ENCODE data around the gene NUP210. TPM values are rescaled to one million over a fixed set of nuclear protein-coding genes. Genes with fewer than 3 reads are reported as not detected.
A peak's percentile ranks its signal among the peaks of the same experiment; 100 is the strongest.

The NUP210 gene
- total RNA-seq, 2 donors from 2014 or later = 2.2 to 2.5 TPM

DNA sequence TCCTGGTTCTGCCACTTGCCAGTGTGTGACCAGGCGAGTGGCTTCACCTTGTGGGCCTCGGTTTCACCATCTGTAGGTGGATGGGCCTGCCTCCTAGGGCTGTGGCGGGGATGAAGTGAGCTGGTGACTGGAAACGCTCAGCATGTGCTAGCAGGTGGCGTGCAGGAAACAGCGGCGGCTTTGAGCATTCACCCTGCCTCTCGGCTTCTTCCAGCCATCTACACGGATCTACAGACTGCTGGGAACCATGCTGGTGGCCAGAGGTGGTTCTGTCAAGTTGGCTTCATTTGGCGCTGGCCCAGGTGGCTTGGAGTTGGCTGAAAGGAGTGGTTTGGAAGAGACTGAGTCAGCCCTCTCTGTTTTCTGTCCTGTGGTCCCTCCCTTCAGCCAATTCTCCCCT is 106.3 kb downstream of the NUP210 start:
- no peak for DNase-seq (ENCODE audit: low spot score)
- intact Hi-C loops (cut with DNase I) = no loop called here

DNA sequence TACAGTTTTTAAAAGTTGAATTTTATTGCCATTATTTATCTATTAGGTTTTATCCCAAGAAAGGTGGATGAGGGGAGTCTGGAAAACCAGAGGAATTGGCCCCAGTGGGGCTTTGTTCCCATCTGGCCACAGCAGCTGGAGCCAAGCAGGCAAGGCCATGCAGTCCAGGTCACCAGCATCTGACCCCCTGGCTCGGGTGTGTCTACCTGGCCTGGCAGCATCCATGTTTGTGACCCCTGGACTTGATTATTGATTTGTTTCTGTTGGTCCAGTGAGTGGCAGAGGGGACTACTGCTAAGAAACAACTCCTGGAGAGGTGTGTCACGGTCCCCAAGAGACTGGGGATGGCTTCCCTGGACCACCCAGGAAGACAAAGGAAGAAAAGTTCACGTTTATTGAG is 111.1 kb downstream of the NUP210 start:
- DNase-seq (ENCODE audit: low spot score) = no peak
- intact Hi-C loops (cut with DNase I) = no loop called here

- DNase-seq (ENCODE audit: low spot score) = peak; percentile 70
- intact Hi-C loops (cut with DNase I) = no loop called here
Measured at GRCh38 chr3:13308380-13308801, 111.7 kb downstream of the NUP210 start.

- peak; percentile 72 for DNase-seq (ENCODE audit: low spot score)
- intact Hi-C loops (cut with DNase I) = no loop called here
Measured at GRCh38 chr3:13307041-13307440, 113.1 kb downstream of the NUP210 start.

GRCh38 chr3:13305623-13306022 is 114.5 kb downstream of the NUP210 start:
- intact Hi-C loops (cut with DNase I) = no loop called here
- peak; percentile 71 for DNase-seq (ENCODE audit: low spot score)

DNA sequence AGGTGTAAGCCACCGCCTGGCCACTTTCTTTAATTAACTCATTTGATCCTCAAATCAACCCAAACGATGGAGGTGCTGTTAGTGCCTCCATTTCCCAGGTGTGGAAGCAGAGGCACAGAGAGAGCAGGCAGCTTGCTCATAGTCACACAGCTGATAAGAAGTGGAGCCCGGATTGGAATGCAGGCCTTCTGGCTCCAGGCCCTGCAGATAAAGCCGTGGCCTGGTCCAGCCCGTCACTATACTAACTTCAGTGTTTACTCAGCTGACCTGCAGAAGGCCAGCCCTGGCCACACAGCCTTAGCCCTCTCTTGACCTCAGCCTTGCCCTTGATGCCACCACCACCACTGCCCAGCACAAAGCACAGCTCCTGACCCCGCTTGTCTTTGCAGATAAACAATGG is 116.7 kb downstream of the NUP210 start:
- peak; percentile 49 for DNase-seq (ENCODE audit: low spot score)
- intact Hi-C loops (cut with DNase I) = no loop called here

DNA sequence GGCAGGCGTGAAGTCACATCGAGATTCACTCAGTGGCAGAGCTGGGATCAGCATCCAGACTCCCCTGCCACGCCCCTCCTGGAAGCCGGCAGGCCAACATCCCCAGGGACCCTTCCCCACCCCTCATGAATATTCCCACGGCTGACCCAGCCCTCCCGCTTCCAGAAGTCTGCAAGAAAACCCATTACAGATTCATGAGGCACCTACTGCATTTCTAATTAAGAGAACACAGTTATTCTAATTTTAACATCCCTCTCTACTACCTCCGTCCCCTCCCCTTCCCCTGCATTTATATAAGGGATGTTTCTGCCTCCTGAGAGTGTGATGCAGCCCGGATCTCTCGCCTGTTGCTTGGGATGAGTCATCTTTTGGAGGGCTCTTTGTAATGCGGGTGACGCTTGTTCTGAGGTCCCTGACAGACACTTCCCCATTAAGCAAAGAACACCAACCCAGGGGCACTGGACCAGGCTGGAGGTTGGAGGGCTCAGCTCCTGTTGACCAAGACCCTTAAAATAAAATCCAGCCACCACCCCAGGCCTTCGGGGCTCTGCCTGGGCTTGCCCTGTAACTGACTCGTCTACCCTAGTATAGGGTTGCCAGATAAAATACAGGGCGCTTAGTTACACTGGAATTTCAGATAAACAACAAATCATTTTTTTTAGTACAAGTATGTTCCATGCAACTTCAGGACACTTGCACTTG is 118.7 kb downstream of the NUP210 start:
- DNase-seq (ENCODE audit: low spot score) = peak; percentile 73
- intact Hi-C loops (cut with DNase I) = no loop called here

GRCh38 chr3:13300546-13301285 is 119.4 kb downstream of the NUP210 start:
- peak; percentile 10 for DNase-seq (ENCODE audit: low spot score)
- intact Hi-C loops (cut with DNase I) = no loop called here

GRCh38 chr3:13299531-13300155 is 120.5 kb downstream of the NUP210 start:
- DNase-seq (ENCODE audit: low spot score) = peak; percentile 68
- intact Hi-C loops (cut with DNase I) = no loop called here

DNA sequence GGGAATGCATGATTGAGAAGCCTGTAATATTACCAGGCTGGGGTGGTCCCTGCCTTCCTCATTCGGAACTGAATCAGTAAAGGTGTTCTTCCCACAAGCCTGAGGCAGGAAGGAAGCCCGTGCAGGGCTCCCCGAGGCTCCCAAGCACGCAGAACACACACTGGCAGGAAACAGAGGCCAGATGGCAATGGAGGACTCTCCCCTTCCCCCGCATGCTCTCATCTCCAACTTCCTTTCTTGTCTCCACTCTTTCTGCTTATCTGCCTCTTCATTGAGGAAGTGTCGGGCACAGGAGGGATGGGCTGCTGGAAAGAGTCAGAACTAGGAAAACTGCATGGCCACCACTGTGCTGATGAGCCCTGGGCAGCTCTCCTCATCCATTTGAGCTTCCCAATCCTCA is 123.5 kb downstream of the NUP210 start:
- intact Hi-C loops (cut with DNase I) = no loop called here
- peak; percentile 13 for DNase-seq (ENCODE audit: low spot score)

DNA sequence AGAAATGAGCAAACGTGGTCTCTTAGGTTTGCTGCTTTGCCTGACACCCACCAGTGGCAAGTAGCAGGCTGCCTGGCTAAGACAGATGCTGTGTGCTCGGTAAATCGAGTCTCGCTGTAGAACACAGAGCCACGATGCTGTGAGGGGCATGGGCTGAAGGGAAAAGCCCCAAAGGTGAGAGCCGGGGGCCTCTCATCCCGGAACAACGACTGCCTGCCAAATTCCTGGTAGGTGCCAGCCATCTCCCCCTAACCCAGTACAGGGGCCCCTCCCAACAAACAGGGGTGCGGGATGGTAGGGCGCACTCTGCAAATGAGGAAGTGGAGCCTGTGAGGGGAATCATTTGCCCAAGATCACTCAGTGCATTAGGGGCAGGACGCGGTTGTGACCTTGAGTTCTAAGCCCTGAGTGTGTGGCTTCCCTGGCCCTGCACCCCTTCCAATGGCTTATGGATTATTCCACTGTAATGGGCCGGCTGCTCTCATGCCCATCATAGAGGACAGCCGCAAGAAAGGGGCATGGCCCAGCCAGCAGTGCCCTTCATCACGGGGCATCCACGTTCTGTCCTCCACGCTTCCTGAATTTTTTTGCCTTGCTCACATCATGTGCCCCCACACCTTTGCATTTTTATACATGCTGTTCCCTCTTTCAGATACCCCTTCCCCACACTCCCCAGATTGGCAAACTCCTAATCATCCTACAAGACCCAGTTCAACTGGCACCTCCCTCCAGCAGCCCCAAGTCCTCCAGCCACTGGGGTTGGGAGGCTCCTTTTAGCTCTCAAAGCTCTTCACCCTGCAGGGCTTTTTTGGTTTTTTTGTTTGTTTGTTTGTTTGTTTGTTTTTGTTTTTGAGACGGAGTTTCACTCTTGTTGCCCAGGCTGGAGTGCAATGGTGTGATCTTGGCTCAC is 125.4 kb downstream of the NUP210 start:
- intact Hi-C loops (cut with DNase I) = no loop called here
- peak; percentile 43 for DNase-seq (ENCODE audit: low spot score)

DNA sequence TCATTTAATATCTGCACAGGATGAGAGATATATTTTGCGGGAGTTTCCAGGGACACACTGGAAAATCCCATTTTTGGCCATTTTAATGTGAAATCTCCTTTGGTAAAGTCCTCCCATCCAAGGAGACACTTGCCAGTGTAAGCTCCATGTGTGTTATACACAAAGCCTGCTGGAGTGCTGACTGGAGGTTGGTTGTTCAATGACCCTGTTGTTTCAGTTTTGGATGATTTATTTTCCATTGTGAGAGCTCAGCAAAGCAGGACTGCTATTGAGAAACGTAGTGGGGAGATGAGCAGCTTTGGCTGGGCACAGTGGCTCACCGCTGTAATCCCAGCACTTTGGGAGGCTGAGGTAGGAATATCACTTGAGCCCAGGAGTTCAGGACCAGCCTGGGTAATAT is 127.7 kb downstream of the NUP210 start:
- DNase-seq (ENCODE audit: low spot score) = no peak
- intact Hi-C loops (cut with DNase I) = no loop called here

GRCh38 chr3:13290941-13291340 is 129.2 kb downstream of the NUP210 start:
- intact Hi-C loops (cut with DNase I) = no loop called here
- DNase-seq (ENCODE audit: low spot score) = no peak

- intact Hi-C loops (cut with DNase I) = loop anchor here (2.0 to 10.0 kb wide), 2 partner anchors 41 to 195 kb away; no protein-coding TSS in a partner anchor
Measured at GRCh38 chr3:13289771-13290285, 130.3 kb downstream of the NUP210 start.

GRCh38 chr3:13288732-13289718 is 131.1 kb downstream of the NUP210 start:
- peak; percentile 80 for DNase-seq (ENCODE audit: low spot score)
- intact Hi-C loops (cut with DNase I) = loop anchor here (2.0 to 10.0 kb wide), 2 partner anchors 42 to 194 kb away; no protein-coding TSS in a partner anchor

More at GRCh38 chr3:13289771-13290285, 130.3 kb downstream of the NUP210 start:
- peak; percentile 44 for DNase-seq (ENCODE audit: low spot score)

- intact Hi-C loops (cut with DNase I) = loop anchor here (2.0 to 10.0 kb wide), 2 partner anchors 43 to 193 kb away; no protein-coding TSS in a partner anchor
- DNase-seq (ENCODE audit: low spot score) = no peak
Measured at GRCh38 chr3:13287833-13288232, 132.3 kb downstream of the NUP210 start.

GRCh38 chr3:13286873-13287272 is 133.2 kb downstream of the NUP210 start:
- no peak for DNase-seq (ENCODE audit: low spot score)
- intact Hi-C loops (cut with DNase I) = loop anchor here in 1 of 2 donors (10.0 kb wide), 1 partner anchor 192 kb away; no protein-coding TSS in a partner anchor
